ACHN (cell line): Measurements from ENCODE around the gene TBC1D22A.

Experiments used
- DNase-seq: peaks from one replicate; pipeline ENCODE4 v3.0.0-alpha.2; 2015
- in situ Hi-C: cut with HindIII; loops from 2 replicates; pipeline ENCODE4 v1.10.0; 2017; ENCODE audit warnings: low sequenced_read_pairs, low pct_ligation_motif_present, low pct_unique_long_range_greater_than_20kb

Gene TBC1D22A

GRCh38 chr22:46842606-46843005 is 80.2 kb downstream of the TBC1D22A start:
- in situ Hi-C loops = no loop called here
- no peak for DNase-seq

DNA sequence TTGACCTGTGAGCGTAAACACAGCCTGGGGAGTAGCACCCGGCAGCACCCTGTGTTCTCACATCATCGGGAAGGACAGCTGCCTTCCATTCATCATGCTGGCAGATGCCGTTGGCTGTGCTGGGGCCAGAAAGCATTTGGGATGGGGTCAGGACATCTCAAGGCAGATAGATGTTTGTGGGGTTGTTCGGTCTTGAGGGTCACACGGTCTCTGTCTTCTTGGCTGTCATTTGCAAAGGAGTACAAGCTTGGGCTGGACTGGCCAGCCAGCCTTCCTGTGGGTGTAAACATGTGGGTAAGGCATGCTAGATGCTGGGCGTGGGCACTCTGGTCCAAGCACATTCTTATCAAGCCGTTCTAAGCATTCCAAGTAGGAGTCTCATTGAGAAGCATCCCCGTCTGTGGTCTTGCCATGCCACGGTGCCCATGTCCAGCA is 81.4 kb downstream of the TBC1D22A start:
- in situ Hi-C loops = no loop called here
- no peak for DNase-seq

DNA sequence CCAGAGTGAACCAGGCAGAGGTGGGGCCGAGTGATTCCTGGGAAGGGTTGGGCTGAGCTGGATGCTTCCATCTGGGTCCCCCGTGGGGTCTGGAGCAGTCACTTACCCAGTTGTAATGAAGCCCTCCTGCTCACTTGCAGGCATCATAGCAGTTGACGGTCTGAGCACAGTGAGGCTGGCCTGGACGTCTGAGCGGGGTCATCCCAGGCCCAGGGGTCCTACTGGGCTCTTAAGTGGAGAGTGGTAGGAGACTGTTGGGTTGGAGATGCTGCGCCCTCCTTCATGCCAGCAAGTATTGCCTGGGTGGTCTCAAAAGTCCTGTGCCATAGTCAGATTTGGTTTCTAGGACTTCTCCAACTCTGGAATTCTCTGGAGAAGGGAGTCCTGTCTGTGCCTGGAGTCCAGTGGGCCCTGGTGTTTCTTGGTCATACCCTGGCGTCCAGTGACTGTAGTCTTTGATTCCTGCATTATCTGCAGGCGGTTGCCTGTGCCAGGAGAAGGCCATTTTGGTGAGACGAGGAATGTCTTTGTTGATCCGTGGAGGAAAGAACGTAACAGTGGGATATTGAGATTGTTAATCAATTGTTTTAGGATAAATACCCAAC is 82.3 kb downstream of the TBC1D22A start:
- no peak for DNase-seq
- in situ Hi-C loops = no loop called here

DNA sequence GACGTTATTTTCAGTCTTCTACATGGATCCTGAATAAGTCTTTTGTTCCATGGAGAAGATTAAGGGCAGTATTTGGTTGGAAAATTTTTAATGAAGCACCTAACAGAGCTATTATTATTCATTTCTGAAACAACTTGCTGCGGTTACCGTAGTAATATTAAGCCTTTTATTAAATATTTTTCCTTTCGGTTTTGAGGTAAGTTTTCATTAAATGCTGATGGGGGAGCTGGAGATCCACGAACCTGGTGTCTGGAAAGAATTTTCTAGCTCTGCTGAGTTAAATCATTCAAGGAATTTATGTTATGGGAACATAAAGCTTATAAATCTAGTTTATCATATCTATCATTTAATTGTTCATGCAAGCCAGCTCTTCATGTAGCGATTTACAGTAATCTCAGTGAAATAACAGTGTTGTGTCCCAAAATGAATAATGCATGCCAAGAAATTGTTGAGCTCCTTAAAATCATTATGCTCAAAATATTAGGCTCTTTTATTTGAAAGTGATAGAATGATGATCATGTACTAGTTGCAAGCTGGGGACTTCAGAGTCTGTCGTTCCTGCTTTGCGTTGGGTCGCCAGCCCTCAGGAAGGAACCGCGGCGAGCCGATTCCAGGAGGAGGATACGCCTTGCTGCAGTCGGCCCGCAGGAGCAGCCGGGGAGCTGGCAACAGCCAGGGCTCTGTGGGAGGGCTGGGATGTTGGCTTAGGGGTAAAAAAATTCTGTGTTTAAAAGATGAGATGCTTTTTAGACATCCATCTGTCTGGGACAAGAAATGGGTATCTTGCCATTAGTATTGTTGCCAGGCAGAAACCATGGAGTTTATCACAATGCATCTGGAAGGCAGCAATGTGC is 83.1 kb downstream of the TBC1D22A start:
- no peak for DNase-seq

DNA sequence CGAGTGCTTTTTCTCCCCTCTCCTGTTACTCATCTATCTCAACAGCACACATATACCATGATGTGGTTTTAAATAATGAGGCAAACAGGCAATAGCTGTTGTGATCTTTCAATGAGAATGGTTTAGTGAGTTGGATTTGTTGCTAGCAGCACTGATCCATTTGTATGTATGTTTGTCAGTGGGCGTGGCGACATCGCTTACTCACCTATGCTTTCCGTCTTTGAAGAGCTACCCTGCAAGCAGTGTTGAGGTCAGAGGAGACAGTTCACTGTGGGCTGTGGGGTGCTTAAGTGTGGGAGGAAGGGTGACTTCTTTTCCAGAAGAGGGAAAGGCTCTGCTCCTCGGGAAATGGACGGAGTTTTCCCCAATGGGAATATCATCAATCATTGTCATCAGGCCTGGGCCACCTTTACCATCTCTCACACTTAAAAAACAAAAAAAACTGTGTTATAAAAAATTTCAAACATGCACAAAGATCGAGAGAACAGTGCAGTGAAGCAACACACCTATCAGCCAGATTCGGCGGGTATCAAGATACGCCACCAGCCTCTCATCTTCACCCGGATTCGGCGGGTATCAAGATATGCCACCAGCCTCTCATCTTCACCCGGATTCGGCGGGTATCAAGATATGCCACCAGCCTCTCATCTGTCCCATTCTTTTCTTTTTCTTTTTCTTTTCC is 83.8 kb downstream of the TBC1D22A start:
- no peak for DNase-seq
- in situ Hi-C loops = no loop called here

More for the DNA sequence above, 83.1 kb downstream of the TBC1D22A start:
- in situ Hi-C loops = no loop called here

DNA sequence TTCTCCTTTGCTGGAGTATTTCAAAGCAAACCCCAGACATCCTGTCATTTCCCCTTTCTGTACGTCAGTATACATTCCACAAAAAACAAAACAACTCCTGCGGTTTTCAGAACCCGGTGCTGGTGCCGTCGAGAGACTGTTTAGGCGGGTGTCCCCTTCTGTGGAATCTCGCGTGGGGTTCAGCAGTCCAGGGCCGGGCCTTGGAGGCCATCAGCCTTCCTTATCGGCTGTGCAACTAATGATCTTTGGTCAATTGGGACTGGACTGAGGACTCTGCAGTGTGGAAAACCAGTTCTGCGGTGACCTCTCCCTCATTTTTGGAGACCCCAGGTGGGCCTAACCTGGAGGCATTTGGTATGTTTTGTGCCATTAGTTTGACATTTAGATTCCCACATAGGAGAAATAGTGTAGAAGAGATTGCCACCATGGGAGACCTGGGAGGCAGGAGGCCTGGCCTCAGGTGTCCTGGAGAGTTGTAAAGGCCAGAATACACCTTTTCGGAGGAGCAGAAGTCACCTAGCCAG is 84.4 kb downstream of the TBC1D22A start:
- DNase-seq = no peak
- in situ Hi-C loops = no loop called here

GRCh38 chr22:46848197-46848596 is 85.7 kb downstream of the TBC1D22A start:
- in situ Hi-C loops = no loop called here

GRCh38 chr22:46849101-46849500 is 86.7 kb downstream of the TBC1D22A start:
- DNase-seq = no peak
- in situ Hi-C loops = no loop called here

More at GRCh38 chr22:46848197-46848596, 85.7 kb downstream of the TBC1D22A start:
- DNase-seq = no peak

GRCh38 chr22:46849951-46850350 is 87.5 kb downstream of the TBC1D22A start:
- in situ Hi-C loops = no loop called here
- DNase-seq = no peak

- DNase-seq = no peak
- in situ Hi-C loops = no loop called here
Observed at GRCh38 chr22:46851311-46851710, 88.9 kb downstream of the TBC1D22A start.

DNA sequence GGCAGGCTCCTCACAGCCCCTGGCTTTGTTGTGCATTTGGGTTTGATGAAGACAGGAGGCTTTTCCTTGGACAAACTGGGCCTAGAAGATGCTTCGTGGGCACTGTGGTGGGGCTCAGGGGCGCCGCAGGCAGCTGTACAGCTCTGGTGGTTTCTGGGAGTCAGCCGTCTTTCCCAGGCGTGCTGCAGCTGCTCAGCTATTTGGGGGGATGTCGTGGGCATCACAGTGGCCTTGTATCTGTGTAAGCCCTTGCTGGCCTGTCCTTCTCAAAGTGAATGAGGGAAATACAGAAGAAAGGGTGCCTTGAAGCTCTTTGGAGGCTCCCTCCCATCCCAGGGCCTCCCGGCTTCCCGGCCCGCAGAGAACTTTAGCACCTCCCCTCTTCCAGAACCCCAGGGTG is 89.5 kb downstream of the TBC1D22A start:
- in situ Hi-C loops = no loop called here

DNA sequence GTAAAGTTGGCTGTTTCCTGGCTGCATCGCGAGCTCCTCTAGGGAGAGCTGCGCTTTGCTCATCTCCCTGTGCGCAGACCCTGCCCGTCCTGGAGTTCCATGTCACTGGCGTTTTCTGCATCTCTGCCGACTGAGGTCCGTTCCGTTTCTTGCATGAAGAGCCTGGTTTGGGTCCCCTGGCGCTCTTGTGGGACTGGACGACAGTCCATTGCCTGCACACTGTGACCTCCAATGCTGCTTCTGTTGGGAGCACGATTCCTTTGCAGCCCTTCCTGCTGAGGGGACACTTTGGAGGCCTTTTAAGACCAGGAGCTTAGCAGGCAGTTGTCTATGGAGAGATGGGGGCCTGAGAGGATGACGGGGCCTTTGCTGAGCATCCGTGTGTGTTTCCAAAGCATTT is 90.3 kb downstream of the TBC1D22A start:
- in situ Hi-C loops = no loop called here
- no peak for DNase-seq

More for the DNA sequence above, 89.5 kb downstream of the TBC1D22A start:
- DNase-seq = no peak

- in situ Hi-C loops = no loop called here
- no peak for DNase-seq
Observed at GRCh38 chr22:46853191-46853590, 90.7 kb downstream of the TBC1D22A start.

DNA sequence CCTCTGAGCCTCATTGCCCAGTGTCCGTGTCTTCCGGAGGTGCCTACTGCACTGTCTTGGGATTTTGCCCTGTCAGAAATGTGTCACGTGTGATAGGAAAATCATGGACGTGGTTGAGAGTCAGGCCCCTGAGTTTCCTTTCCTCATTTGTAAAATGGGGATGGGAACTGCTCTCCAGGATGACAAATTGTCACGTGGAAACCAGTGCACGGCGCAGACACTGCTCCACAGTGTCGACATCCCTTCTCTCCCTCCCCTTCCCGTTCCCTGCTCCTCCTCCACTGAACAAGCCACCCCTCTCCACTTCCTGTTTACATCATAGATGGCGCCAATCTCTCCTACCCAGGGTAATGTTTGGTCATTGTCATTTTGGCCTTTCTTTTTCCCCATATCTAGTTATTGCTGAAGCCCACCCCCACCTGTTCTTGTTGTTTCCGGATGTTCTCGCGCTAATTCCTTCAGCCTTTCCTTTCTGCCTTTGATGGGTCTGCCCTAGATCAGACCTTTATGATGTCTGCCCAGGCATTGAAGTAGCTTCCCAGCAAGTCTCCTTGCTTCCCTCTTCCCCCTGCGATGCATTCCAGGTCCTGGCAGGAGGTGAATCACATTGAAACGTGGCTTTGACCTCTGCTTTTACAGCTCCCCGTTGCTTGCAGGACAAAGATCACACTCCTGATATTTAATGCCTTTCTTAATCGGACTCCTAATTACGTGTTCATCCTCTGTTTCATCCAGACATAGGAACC is 91.8 kb downstream of the TBC1D22A start:
- in situ Hi-C loops = no loop called here
- no peak for DNase-seq

GRCh38 chr22:46855681-46856080 is 93.2 kb downstream of the TBC1D22A start:
- in situ Hi-C loops = no loop called here

GRCh38 chr22:46856661-46857060 is 94.2 kb downstream of the TBC1D22A start:
- DNase-seq = no peak
- in situ Hi-C loops = no loop called here

More at GRCh38 chr22:46855681-46856080, 93.2 kb downstream of the TBC1D22A start:
- no peak for DNase-seq

DNA sequence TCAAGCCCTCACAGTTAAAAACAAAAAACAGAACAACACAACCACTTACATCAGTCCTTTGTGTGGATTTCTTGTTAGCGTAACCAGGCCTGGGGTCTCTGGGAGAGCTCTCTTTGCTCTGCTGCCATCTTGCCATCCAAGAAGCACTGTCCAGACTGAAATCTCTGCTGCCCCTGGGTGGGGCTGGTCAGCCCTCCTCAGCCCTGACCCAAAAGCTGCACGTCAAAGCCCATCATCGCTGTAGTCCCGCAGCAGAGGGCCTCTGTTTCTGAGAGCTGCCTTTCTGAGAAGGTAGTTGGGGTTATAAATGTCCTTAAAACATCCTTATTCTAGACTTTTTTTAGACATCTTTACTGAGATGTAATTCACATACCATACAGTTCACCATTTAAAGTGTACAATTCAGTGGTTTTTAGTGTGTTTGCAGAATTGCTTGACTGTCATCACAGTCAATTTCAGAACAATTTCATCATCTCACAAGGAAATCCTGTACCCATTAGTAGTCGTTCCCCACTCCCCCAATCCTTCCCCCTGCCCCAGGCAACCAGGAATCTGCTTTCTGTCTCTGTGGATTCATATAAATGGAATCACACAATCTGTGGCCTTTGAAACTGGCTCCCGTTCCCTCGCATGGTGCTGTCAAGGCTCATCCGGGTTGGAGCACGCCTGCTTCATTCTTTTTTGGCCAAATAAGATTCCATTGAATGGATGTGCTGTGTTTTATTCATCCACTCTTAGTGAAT is 94.9 kb downstream of the TBC1D22A start:
- no peak for DNase-seq

DNA sequence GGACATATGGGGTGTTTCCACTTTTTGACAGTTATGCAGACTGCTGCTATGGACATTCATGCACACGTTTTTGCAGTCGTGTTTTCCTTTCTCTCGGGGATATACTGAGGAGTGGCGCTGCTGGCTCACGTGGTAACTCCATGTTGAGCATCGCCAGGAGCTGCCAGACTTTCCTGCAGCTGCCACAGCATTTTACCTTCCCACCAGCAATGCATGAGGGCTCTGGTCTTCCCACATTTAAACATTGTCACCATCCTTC is 95.4 kb downstream of the TBC1D22A start:
- no peak for DNase-seq
- in situ Hi-C loops = no loop called here

More for the DNA sequence above, 94.9 kb downstream of the TBC1D22A start:
- in situ Hi-C loops = no loop called here
